ENCODE data around the gene HBA2.

DNA sequence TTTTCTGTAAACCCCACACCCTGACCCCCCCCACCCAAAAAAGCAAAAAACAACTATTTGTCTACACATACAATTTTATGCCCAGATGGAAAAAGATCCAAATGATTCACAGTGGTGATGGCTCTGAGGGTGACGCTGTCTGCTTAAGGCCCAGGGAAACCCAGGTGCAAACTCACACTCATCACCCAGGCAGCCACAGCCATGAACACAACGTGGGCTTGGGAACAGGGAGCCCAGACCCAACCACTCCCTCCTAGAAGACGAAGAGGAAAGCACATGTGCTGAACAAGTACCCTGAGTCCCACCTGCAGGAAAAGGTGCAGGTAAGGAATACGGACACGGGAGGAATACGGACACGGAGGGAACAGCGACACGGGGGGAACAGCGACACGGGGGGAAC, 13.0 kb downstream of the HBA2 start:
- no peak for TF ChIP-seq POLR2AphosphoS5 (IDR thresholded peaks at IDR 0.05; ENCODE audit: low read depth)
- TF ChIP-seq CTCF (conservative IDR thresholded peaks at IDR 0.05; ENCODE audit: low read depth in 2 of 2) = no peak
- no peak for TF ChIP-seq ETS1 (IDR thresholded peaks at IDR 0.05)
- TF ChIP-seq, protein P1, sequence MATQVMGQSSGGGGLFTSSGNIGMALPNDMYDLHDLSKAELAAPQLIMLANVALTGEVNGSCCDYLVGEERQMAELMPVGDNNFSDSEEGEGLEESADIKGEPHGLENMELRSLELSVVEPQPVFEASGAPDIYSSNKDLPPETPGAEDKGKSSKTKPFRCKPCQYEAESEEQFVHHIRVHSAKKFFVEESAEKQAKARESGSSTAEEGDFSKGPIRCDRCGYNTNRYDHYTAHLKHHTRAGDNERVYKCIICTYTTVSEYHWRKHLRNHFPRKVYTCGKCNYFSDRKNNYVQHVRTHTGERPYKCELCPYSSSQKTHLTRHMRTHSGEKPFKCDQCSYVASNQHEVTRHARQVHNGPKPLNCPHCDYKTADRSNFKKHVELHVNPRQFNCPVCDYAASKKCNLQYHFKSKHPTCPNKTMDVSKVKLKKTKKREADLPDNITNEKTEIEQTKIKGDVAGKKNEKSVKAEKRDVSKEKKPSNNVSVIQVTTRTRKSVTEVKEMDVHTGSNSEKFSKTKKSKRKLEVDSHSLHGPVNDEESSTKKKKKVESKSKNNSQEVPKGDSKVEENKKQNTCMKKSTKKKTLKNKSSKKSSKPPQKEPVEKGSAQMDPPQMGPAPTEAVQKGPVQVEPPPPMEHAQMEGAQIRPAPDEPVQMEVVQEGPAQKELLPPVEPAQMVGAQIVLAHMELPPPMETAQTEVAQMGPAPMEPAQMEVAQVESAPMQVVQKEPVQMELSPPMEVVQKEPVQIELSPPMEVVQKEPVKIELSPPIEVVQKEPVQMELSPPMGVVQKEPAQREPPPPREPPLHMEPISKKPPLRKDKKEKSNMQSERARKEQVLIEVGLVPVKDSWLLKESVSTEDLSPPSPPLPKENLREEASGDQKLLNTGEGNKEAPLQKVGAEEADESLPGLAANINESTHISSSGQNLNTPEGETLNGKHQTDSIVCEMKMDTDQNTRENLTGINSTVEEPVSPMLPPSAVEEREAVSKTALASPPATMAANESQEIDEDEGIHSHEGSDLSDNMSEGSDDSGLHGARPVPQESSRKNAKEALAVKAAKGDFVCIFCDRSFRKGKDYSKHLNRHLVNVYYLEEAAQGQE (IDR thresholded peaks at IDR 0.05; ENCODE audit: unreplicated experiment) = no peak
- no peak for TF ChIP-seq JUNB (IDR thresholded peaks at IDR 0.05; ENCODE audit: unreplicated experiment)
- TF ChIP-seq CREB1 (CRISPR knock-in tag; IDR thresholded peaks at IDR 0.05; ENCODE audit: low read depth) = no peak
- TF ChIP-seq EZH2phosphoT487 (IDR thresholded peaks at IDR 0.05; ENCODE audit: unreplicated experiment) = no peak
- no peak for TF ChIP-seq EZH2 (IDR thresholded peaks at IDR 0.05; ENCODE audit: low read depth, unreplicated experiment)
- no peak for TF ChIP-seq STAT1 (IDR thresholded peaks at IDR 0.05; ENCODE audit: unreplicated experiment)
- TF ChIP-seq NANOG (IDR thresholded peaks at IDR 0.05; ENCODE audit: borderline replicate concordance) = no peak
- no peak for TF ChIP-seq ZNF114 (CRISPR knock-in tag; IDR thresholded peaks at IDR 0.05)
- TF ChIP-seq ZNF331 (CRISPR knock-in tag; IDR thresholded peaks at IDR 0.05; ENCODE audit: low read depth) = no peak
- TF ChIP-seq, protein P2, sequence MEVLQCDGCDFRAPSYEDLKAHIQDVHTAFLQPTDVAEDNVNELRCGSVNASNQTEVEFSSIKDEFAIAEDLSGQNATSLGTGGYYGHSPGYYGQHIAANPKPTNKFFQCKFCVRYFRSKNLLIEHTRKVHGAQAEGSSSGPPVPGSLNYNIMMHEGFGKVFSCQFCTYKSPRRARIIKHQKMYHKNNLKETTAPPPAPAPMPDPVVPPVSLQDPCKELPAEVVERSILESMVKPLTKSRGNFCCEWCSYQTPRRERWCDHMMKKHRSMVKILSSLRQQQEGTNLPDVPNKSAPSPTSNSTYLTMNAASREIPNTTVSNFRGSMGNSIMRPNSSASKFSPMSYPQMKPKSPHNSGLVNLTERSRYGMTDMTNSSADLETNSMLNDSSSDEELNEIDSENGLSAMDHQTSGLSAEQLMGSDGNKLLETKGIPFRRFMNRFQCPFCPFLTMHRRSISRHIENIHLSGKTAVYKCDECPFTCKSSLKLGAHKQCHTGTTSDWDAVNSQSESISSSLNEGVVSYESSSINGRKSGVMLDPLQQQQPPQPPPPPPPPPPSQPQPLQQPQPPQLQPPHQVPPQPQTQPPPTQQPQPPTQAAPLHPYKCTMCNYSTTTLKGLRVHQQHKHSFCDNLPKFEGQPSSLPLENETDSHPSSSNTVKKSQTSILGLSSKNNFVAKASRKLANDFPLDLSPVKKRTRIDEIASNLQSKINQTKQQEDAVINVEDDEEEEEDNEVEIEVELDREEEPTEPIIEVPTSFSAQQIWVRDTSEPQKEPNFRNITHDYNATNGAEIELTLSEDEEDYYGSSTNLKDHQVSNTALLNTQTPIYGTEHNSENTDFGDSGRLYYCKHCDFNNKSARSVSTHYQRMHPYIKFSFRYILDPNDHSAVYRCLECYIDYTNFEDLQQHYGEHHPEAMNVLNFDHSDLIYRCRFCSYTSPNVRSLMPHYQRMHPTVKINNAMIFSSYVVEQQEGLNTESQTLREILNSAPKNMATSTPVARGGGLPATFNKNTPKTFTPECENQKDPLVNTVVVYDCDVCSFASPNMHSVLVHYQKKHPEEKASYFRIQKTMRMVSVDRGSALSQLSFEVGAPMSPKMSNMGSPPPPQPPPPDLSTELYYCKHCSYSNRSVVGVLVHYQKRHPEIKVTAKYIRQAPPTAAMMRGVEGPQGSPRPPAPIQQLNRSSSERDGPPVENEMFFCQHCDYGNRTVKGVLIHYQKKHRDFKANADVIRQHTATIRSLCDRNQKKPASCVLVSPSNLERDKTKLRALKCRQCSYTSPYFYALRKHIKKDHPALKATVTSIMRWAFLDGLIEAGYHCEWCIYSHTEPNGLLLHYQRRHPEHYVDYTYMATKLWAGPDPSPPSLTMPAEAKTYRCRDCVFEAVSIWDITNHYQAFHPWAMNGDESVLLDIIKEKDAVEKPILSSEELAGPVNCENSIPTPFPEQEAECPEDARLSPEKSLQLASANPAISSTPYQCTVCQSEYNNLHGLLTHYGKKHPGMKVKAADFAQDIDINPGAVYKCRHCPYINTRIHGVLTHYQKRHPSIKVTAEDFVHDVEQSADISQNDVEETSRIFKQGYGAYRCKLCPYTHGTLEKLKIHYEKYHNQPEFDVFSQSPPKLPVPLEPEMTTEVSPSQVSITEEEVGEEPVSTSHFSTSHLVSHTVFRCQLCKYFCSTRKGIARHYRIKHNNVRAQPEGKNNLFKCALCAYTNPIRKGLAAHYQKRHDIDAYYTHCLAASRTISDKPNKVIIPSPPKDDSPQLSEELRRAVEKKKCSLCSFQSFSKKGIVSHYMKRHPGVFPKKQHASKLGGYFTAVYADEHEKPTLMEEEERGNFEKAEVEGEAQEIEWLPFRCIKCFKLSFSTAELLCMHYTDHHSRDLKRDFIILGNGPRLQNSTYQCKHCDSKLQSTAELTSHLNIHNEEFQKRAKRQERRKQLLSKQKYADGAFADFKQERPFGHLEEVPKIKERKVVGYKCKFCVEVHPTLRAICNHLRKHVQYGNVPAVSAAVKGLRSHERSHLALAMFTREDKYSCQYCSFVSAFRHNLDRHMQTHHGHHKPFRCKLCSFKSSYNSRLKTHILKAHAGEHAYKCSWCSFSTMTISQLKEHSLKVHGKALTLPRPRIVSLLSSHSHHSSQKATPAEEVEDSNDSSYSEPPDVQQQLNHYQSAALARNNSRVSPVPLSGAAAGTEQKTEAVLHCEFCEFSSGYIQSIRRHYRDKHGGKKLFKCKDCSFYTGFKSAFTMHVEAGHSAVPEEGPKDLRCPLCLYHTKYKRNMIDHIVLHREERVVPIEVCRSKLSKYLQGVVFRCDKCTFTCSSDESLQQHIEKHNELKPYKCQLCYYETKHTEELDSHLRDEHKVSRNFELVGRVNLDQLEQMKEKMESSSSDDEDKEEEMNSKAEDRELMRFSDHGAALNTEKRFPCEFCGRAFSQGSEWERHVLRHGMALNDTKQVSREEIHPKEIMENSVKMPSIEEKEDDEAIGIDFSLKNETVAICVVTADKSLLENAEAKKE (CRISPR knock-in tag; IDR thresholded peaks at IDR 0.05) = no peak
